Measurements from ENCODE around the gene HFE. TPM values are rescaled to one million over a fixed set of nuclear protein-coding genes. Genes with fewer than 3 reads are reported as not detected.
A peak's percentile ranks its signal among the peaks of the same experiment; 100 is the strongest.

The HFE gene
- total and polyA plus RNA-seq, 2 of the 13 experiments (the other 11 are each of a cell fraction or from before 2014, with no cell fraction given) = 3.7 to 6.3 TPM

GRCh38 chr6:26054781-26055718 is 32.2 kb upstream of the HFE start (continued):
- TF ChIP-seq ZNF224 (CRISPR knock-in tag; IDR thresholded peaks at IDR 0.05) = no peak
- peak; percentile 60; the same call in 1 of the 2 replicates for TF ChIP-seq PBX2 (CRISPR knock-in tag; IDR thresholded peaks at IDR 0.05)
- TF ChIP-seq ZBTB7B (CRISPR knock-in tag; IDR thresholded peaks at IDR 0.05) = 0 out of 2 replicates have a peak, but pooled peaks have one; percentile 11
- TF ChIP-seq MYNN (CRISPR knock-in tag; IDR thresholded peaks at IDR 0.05; ENCODE audit: low read depth) = no peak
- TF ChIP-seq BCL3 (CRISPR knock-in tag; IDR thresholded peaks at IDR 0.05) = no peak
- peak; percentile 72; the same call in 1 of the 2 replicates for TF ChIP-seq ZBTB25 (CRISPR knock-in tag; IDR thresholded peaks at IDR 0.05)
- TF ChIP-seq MLXIP (CRISPR knock-in tag; IDR thresholded peaks at IDR 0.05; ENCODE audit: borderline replicate concordance) = no peak
- TF ChIP-seq ZNF589 (CRISPR knock-in tag; conservative IDR thresholded peaks at IDR 0.05) = no peak
- TF ChIP-seq JUN (CRISPR knock-in tag; IDR thresholded peaks at IDR 0.05) = no peak
- TF ChIP-seq SNAI1 (CRISPR knock-in tag; IDR thresholded peaks at IDR 0.05; ENCODE audit: borderline replicate concordance) = no peak
- peak; percentile 73; the same call in 1 of the 2 replicates for TF ChIP-seq ZNF644 (CRISPR knock-in tag; IDR thresholded peaks at IDR 0.05; ENCODE audit: low read depth)
- no peak; the same call in 1 of the 2 replicates for TF ChIP-seq ZFP91 (CRISPR knock-in tag; IDR thresholded peaks at IDR 0.05; ENCODE audit: borderline replicate concordance)
- TF ChIP-seq BHLHE40 (IDR thresholded peaks at IDR 0.05; ENCODE audit: low read length) = peak; percentile 26; the same call in 1 of the 2 replicates
- TF ChIP-seq KAT8 (CRISPR knock-in tag; IDR thresholded peaks at IDR 0.05) = peak; percentile 88
- peak; percentile 70 for TF ChIP-seq MED8 (CRISPR knock-in tag; IDR thresholded peaks at IDR 0.05; ENCODE audit: insufficient replicate concordance)
- peak; percentile 73; the same call in 1 of the 2 replicates for TF ChIP-seq SPEN (CRISPR knock-in tag; IDR thresholded peaks at IDR 0.05; ENCODE audit: low read depth)
- TF ChIP-seq KDM6A (CRISPR knock-in tag; IDR thresholded peaks at IDR 0.05; ENCODE audit: low read depth) = no peak
- TF ChIP-seq MYC (CRISPR knock-in tag; IDR thresholded peaks at IDR 0.05; ENCODE audit: borderline replicate concordance) = peak; percentile 36; the same call in 1 of the 2 replicates
- no peak for TF ChIP-seq ZNF83 (CRISPR knock-in tag; IDR thresholded peaks at IDR 0.05; ENCODE audit: borderline replicate concordance)
- TF ChIP-seq ZNF354B (CRISPR knock-in tag; IDR thresholded peaks at IDR 0.05) = 0 out of 2 replicates have a peak, but pooled peaks have one; percentile 53
- peak; percentile 79 to 98; a peak in 3 of 4 replicates for TF ChIP-seq POLR2A (IDR thresholded peaks at IDR 0.05; ENCODE audit: insufficient read depth in 1 of 2, low read depth in 2 of 2, low read length in 2 of 2)
